HUDEP-2 (cell line): ENCODE measurements around the gene HLA-DPB1.
"Not testable (repeated sequence)": the region's sequence is repeated elsewhere in the genome, so short reads cannot be mapped to it uniquely, and the experiment has no call there.

Experiments used
- DNase-seq, 76 experiments: peaks; one replicate each; lab custom pipeline; 2025; ENCODE audit not compliant: unreplicated experiment in 76 of 76; lab: John Stamatoyannopoulos, UW

Gene HLA-DPB1

GRCh38 chr6:33095681-33096080 is 19.9 kb downstream of the HLA-DPB1 start:
- DNase-seq, result no peak

- not testable (repeated sequence) for DNase-seq
These were observed 25.4 kb downstream of the HLA-DPB1 start for GRCh38 chr6:33101121-33101737.

- DNase-seq, result no peak
These were observed 28.0 kb downstream of the HLA-DPB1 start for GRCh38 chr6:33103776-33104175.

- DNase-seq, result no peak
These were observed 29.1 kb downstream of the HLA-DPB1 start for GRCh38 chr6:33104887-33105286.

- no peak for DNase-seq
These were observed 29.6 kb downstream of the HLA-DPB1 start for GRCh38 chr6:33105386-33105785.

GRCh38 chr6:33105916-33106871 is 30.4 kb downstream of the HLA-DPB1 start:
- DNase-seq, result no peak

GRCh38 chr6:33107641-33108040 is 31.9 kb downstream of the HLA-DPB1 start:
- DNase-seq, result no peak

GRCh38 chr6:33108307-33108706 is 32.5 kb downstream of the HLA-DPB1 start:
- DNase-seq, result no peak

GRCh38 chr6:33112148-33112547 is 36.4 kb downstream of the HLA-DPB1 start:
- peak in 23 of 76 experiments; percentile 1 to 60 (median 22) for DNase-seq

- DNase-seq, result no peak
These were observed 38.0 kb downstream of the HLA-DPB1 start for GRCh38 chr6:33113755-33114154.

- no peak for DNase-seq
These were observed 38.6 kb downstream of the HLA-DPB1 start for GRCh38 chr6:33114406-33114805.

GRCh38 chr6:33116417-33116816 is 40.6 kb downstream of the HLA-DPB1 start:
- DNase-seq, result no peak

GRCh38 chr6:33116841-33117711 is 41.3 kb downstream of the HLA-DPB1 start:
- no peak for DNase-seq

- DNase-seq, result no peak
These were observed 42.1 kb downstream of the HLA-DPB1 start for GRCh38 chr6:33117811-33118277.

- peak in 30 of 76 experiments; percentile 4 to 66 (median 45) for DNase-seq
These were observed 42.8 kb downstream of the HLA-DPB1 start for GRCh38 chr6:33118525-33119123.

GRCh38 chr6:33120001-33120400 is 44.2 kb downstream of the HLA-DPB1 start:
- DNase-seq, result no peak

GRCh38 chr6:33123181-33123580 is 47.4 kb downstream of the HLA-DPB1 start:
- no peak for DNase-seq

- peak in 54 of 76 experiments; percentile 5 to 80 (median 48) for DNase-seq
These were observed 48.1 kb downstream of the HLA-DPB1 start for GRCh38 chr6:33123732-33124524.

- DNase-seq, result no peak
These were observed 48.7 kb downstream of the HLA-DPB1 start for GRCh38 chr6:33124525-33124901.

GRCh38 chr6:33124947-33125346 is 49.2 kb downstream of the HLA-DPB1 start:
- DNase-seq, result no peak
